ENCODE measurements around the gene RARRES2. TPM values are rescaled to one million over a fixed set of nuclear protein-coding genes. Genes with fewer than 3 reads are reported as not detected.
A peak's percentile ranks its signal among the peaks of the same experiment; 100 is the strongest.

The RARRES2 gene
- total and polyA plus RNA-seq, 2 of the 13 experiments (the other 11 are each of a cell fraction or from before 2014, with no cell fraction given), result 134 to 172 TPM

GRCh38 chr7:150356265-150356897, 15.0 kb upstream of the RARRES2 start:
- Histone ChIP-seq H3K4me2 (ENCODE audit: low read depth, low read length) (peak overlapping the region; percentile 78), H3K27ac (ENCODE audit: extremely low read length, insufficient read depth, low read length) (peak overlapping the region; percentile 72), H2AFZ (ENCODE audit: low read length) (no peak overlapping the region), H3K36me3 (replicated peaks in 1 of 2; ENCODE audit: control insufficient read depth in 1 of 2, insufficient read depth in 2 of 2, low read length in 2 of 2) (no peaks in the 10 kb centered on the region), H3K9ac (ENCODE audit: insufficient read depth, low read depth, low read length) (no peak overlapping the region), H3K4me1 (ENCODE audit: insufficient read depth, low read length) (peaks cover 61% of the 10 kb centered on the region), H3K79me2 (ENCODE audit: insufficient read depth, low read length) (no peaks in the 10 kb centered on the region), H3K4me3 (replicated peaks in 1 of 3; ENCODE audit: insufficient read depth in 1 of 3, low read depth in 2 of 3, low read length in 3 of 3) (no peak overlapping the region), H3K27me3 (ENCODE audit: control insufficient read depth in 1 of 2, insufficient read depth in 2 of 2, low read length in 2 of 2) (no peaks in the 10 kb centered on the region), H4K20me1 (ENCODE audit: insufficient read depth, low read length) (no peaks in the 10 kb centered on the region), H3K9me3 (ENCODE audit: low read length) (no peaks in the 10 kb centered on the region)
- intact Hi-C loops (cut with micrococcal nuclease; ENCODE audit: unreplicated experiment) (loop anchor here (1.0 to 10.0 kb wide), 4 partner anchors 33 to 72 kb away; partner anchors contain the start of genes ACTR3C and LRRC61), in situ Hi-C loops (cut with HindIII; ENCODE audit: extremely low pct_ligation_motif_present, low pct_unique_long_range_greater_than_20kb) (no loop called here)
- POLR2A ChIA-PET, result interaction anchor here (0.6 to 5.8 kb wide), 7 partner anchors 13 to 49 kb away, joined by 3 to 58 read pairs (median 16); partner anchors contain the start of genes RARRES2 and REPIN1
- WGBS (ENCODE audit: low lambda C conversion rate), result 5% methylated on average over 6 of the region's 6 CpGs
- ATAC-seq (peak; percentile 20), DNase-seq (ENCODE audit: low spot score) (peak; percentile 49), FAIRE-seq (peak; percentile 49)
- no TSS peak for BruUV-seq (replicated peaks)
- CTCF ChIA-PET (ENCODE audit: low intra/inter-chr PET ratio, low total read pairs), result interaction anchor here (1.6 to 4.3 kb wide), 3 partner anchors 22 to 65 kb away, joined by 3 to 45 read pairs (median 10); no protein-coding TSS in a partner anchor
- TF ChIP-seq YY1 (IDR thresholded peaks at IDR 0.05; ENCODE audit: insufficient read depth, insufficient replicate concordance, low read depth, low read length) (no peak), DNMT3B (CRISPR knock-in tag; conservative IDR thresholded peaks at IDR 0.05) (no peak), THYN1 (CRISPR knock-in tag; IDR thresholded peaks at IDR 0.05; ENCODE audit: borderline replicate concordance, low read depth) (no peak), IRF1 (CRISPR knock-in tag; IDR thresholded peaks at IDR 0.05; ENCODE audit: low read depth) (no peak), MZF1 (CRISPR knock-in tag; IDR thresholded peaks at IDR 0.05; ENCODE audit: borderline replicate concordance) (no peak), ZNF17 (CRISPR knock-in tag; IDR thresholded peaks at IDR 0.05) (no peak), ZMAT5 (CRISPR knock-in tag; IDR thresholded peaks at IDR 0.05; ENCODE audit: borderline replicate concordance, low read depth) (no peak), ARID2 (CRISPR knock-in tag; IDR thresholded peaks at IDR 0.05; ENCODE audit: borderline replicate concordance) (no peak), CREB3 (CRISPR knock-in tag; IDR thresholded peaks at IDR 0.05) (no peak), DR1 (CRISPR knock-in tag; IDR thresholded peaks at IDR 0.05) (no peak), MXI1 (IDR thresholded peaks at IDR 0.05; ENCODE audit: borderline replicate concordance, low read depth, low read length) (peak; percentile 17; the same call in 1 of the 3 replicates), GMEB1 (CRISPR knock-in tag; IDR thresholded peaks at IDR 0.05; ENCODE audit: borderline replicate concordance) (no peak), ZNF710 (CRISPR knock-in tag; IDR thresholded peaks at IDR 0.05; ENCODE audit: borderline replicate concordance) (no peak), ZGPAT (CRISPR knock-in tag; IDR thresholded peaks at IDR 0.05) (no peak), CENPT (CRISPR knock-in tag; IDR thresholded peaks at IDR 0.05; ENCODE audit: low read depth) (no peak)

All from HepG2 (cell line).